HEK293 (cell line): ENCODE results near the gene MUC2.

Source experiments
- CTCF ChIA-PET: fragments of 350-600 bp; formaldehyde crosslinking; extraction: SDS; loops from one replicate; lab custom pipeline; 2021; ENCODE audit warnings: antibody characterized with exemption; lab: Yijun Ruan, JAX
- POLR2A ChIA-PET: fragments of 300-600 bp; formaldehyde crosslinking; extraction: SDS; loops from one replicate; lab custom pipeline; 2020; ENCODE audit warnings: antibody characterized with exemption, inconsistent platforms; lab: Yijun Ruan, JAX
- H3K27ac ChIP-seq: fragments of 200-500 bp; sonication (Bioruptor generic); 2 replicates; pipeline ENCODE4 v1.5.1; 2014; ENCODE audit warnings: low read depth, low read length, control low read depth, inconsistent platforms; ENCODE audit errors: extremely low read depth
- H3K36me3 ChIP-seq, 2 experiments: fragments of 200-500 bp in 1 of 2; sonication (Bioruptor generic) in 1 of 2; 1 replicate in 1 of 2; 2 replicates in 1 of 2; pipeline ENCODE4 v1.5.1; 2014 to 2017; ENCODE audit warnings: inconsistent platforms in 2 of 2, low read length in 2 of 2; ENCODE audit not compliant: control insufficient read depth in 2 of 2, insufficient read depth in 1 of 2
- H3K4me1 ChIP-seq: fragments of 200-500 bp; sonication (Bioruptor generic); 2 replicates; pipeline ENCODE4 v1.5.1; 2014; ENCODE audit warnings: mild to moderate bottlenecking, low read length, inconsistent platforms; ENCODE audit not compliant: control insufficient read depth, insufficient read depth
- H3K4me3 ChIP-seq: 2 replicates; pipeline ENCODE4 v1.5.1; 2011; ENCODE audit warnings: low read depth, mild to moderate bottlenecking, control low read depth, low read length, moderate library complexity
- H3K9me3 ChIP-seq: fragments of 200-500 bp; sonication (Bioruptor generic); 2 replicates; pipeline ENCODE4 v1.5.1; 2014; ENCODE audit warnings: low read depth, low read length, inconsistent platforms; ENCODE audit not compliant: control insufficient read depth, insufficient read depth
- GLI4 ChIP-seq: fragments of 450-650 bp; formaldehyde crosslinking; IDR thresholded peaks from 2 replicates; pipeline ENCODE4 v1.5.1; 2016; ENCODE audit warnings: missing biosample characterization, missing genetic modification characterization
- KLF9 ChIP-seq: fragments of 450-650 bp; formaldehyde crosslinking; IDR thresholded peaks from 2 replicates; pipeline ENCODE4 v1.5.1; 2016; ENCODE audit warnings: missing biosample characterization, missing genetic modification characterization, low read depth
- MZF1 ChIP-seq: fragments of 450-650 bp; formaldehyde crosslinking; IDR thresholded peaks from 2 replicates; pipeline ENCODE4 v1.5.1; 2017; ENCODE audit warnings: missing biosample characterization, missing genetic modification characterization, borderline replicate concordance
- OVOL3 ChIP-seq: fragments of 450-650 bp; formaldehyde crosslinking; IDR thresholded peaks from 2 replicates; pipeline ENCODE4 v1.5.1; 2016; ENCODE audit warnings: missing biosample characterization, missing genetic modification characterization
- RBAK ChIP-seq: fragments of 450-650 bp; formaldehyde crosslinking; IDR thresholded peaks from 2 replicates; pipeline ENCODE4 v1.5.1; 2016; ENCODE audit warnings: missing biosample characterization, missing genetic modification characterization
- SETDB1 ChIP-seq: IDR thresholded peaks from one replicate; pipeline ENCODE4 v1.6.1; 2017; ENCODE audit warnings: mild to moderate bottlenecking, low read length, moderate library complexity, mixed read lengths; ENCODE audit not compliant: insufficient read length
- ZBTB7A ChIP-seq: fragments of 450-650 bp; formaldehyde crosslinking; IDR thresholded peaks from 2 replicates; pipeline ENCODE4 v1.5.1; 2016; ENCODE audit warnings: low read depth, missing biosample characterization, missing genetic modification characterization
- ZBTB8A ChIP-seq: fragments of 450-650 bp; formaldehyde crosslinking; IDR thresholded peaks from 2 replicates; pipeline ENCODE4 v1.5.1; 2016; ENCODE audit warnings: missing biosample characterization, missing genetic modification characterization
- ZNF335 ChIP-seq: fragments of 450-650 bp; formaldehyde crosslinking; conservative IDR thresholded peaks from 2 replicates; pipeline ENCODE4 v1.5.1; 2016; ENCODE audit warnings: missing biosample characterization, missing genetic modification characterization
- ZNF350 ChIP-seq: fragments of 450-650 bp; formaldehyde crosslinking; IDR thresholded peaks from 2 replicates; pipeline ENCODE4 v1.5.0; 2017; ENCODE audit warnings: missing biosample characterization, mild to moderate bottlenecking, missing genetic modification characterization
- ZNF529 ChIP-seq: fragments of 450-650 bp; formaldehyde crosslinking; IDR thresholded peaks from 2 replicates; pipeline ENCODE4 v1.5.1; 2017; ENCODE audit warnings: missing genetic modification characterization, missing biosample characterization; ENCODE audit not compliant: insufficient replicate concordance
- ZNF530 ChIP-seq: fragments of 450-650 bp; formaldehyde crosslinking; IDR thresholded peaks from 2 replicates; pipeline ENCODE4 v1.5.1; 2016; ENCODE audit warnings: low read depth, missing biosample characterization, missing genetic modification characterization
- ZNF610 ChIP-seq: fragments of 450-650 bp; formaldehyde crosslinking; IDR thresholded peaks from 2 replicates; pipeline ENCODE4 v1.5.1; 2016; ENCODE audit warnings: missing biosample characterization, missing genetic modification characterization, borderline replicate concordance
- ZNF776 ChIP-seq: fragments of 450-650 bp; formaldehyde crosslinking; IDR thresholded peaks from 2 replicates; pipeline ENCODE4 v1.5.0; 2017; ENCODE audit warnings: missing biosample characterization, missing genetic modification characterization, borderline replicate concordance
- ZSCAN30 ChIP-seq: fragments of 450-650 bp; IDR thresholded peaks from 2 replicates; pipeline ENCODE4 v1.5.1; 2018; ENCODE audit warnings: missing biosample characterization, mild to moderate bottlenecking, missing genetic modification characterization, moderate library complexity
- TF ChIP-seq, protein P1 (sequence below): fragments of 450-650 bp; formaldehyde crosslinking; IDR thresholded peaks from 2 replicates; pipeline ENCODE4 v1.5.1; 2016; ENCODE audit warnings: missing biosample characterization, missing genetic modification characterization
- TF ChIP-seq, protein P2 (sequence below): fragments of 450-650 bp; formaldehyde crosslinking; conservative IDR thresholded peaks from 2 replicates; pipeline ENCODE4 v1.5.1; 2016; ENCODE audit warnings: low read depth, missing biosample characterization, missing genetic modification characterization
- TF ChIP-seq, protein P3 (sequence below): fragments of 450-650 bp; formaldehyde crosslinking; IDR thresholded peaks from 2 replicates; pipeline ENCODE4 v1.5.1; 2016; ENCODE audit warnings: missing biosample characterization, missing genetic modification characterization
- TF ChIP-seq, protein P4 (sequence below): fragments of 450-650 bp; formaldehyde crosslinking; IDR thresholded peaks from 2 replicates; pipeline ENCODE4 v1.5.1; 2016; ENCODE audit warnings: missing biosample characterization, missing genetic modification characterization
- TF ChIP-seq, protein P5 (sequence below): fragments of 450-650 bp; formaldehyde crosslinking; IDR thresholded peaks from 2 replicates; pipeline ENCODE4 v1.5.0; 2017; ENCODE audit warnings: missing biosample characterization, missing genetic modification characterization, borderline replicate concordance

Gene MUC2

DNA sequence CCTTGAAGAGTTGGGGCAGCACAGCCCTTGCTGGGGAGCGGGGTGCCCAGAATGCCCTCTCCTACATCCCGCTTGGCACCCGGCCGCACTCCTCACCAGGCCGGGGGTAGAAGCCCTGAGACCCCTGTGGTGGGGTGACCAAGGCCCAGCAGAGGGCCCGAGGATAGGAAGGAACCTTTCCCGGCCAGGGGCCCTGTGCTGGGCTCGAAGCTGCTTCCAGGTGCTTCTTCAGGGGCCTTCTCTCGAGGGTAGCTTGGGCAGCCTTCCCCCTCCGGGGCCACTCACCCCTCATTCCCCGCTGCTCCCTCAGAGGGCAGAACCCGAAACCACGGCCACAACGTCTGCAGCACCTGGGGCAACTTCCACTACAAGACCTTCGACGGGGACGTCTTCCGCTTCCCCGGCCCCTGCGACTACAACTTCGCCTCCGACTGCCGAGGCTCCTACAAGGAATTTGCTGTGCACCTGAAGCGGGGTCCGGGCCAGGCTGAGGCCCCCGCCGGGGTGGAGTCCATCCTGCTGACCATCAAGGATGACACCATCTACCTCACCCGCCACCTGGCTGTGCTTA is 752 bp downstream of the MUC2 start (continued):
- no peak for TF ChIP-seq ZSCAN30 (tag by site-specific recombination)
- no peak for TF ChIP-seq OVOL3 (tag by site-specific recombination)
- no peak for TF ChIP-seq ZNF610 (tag by site-specific recombination)

DNA sequence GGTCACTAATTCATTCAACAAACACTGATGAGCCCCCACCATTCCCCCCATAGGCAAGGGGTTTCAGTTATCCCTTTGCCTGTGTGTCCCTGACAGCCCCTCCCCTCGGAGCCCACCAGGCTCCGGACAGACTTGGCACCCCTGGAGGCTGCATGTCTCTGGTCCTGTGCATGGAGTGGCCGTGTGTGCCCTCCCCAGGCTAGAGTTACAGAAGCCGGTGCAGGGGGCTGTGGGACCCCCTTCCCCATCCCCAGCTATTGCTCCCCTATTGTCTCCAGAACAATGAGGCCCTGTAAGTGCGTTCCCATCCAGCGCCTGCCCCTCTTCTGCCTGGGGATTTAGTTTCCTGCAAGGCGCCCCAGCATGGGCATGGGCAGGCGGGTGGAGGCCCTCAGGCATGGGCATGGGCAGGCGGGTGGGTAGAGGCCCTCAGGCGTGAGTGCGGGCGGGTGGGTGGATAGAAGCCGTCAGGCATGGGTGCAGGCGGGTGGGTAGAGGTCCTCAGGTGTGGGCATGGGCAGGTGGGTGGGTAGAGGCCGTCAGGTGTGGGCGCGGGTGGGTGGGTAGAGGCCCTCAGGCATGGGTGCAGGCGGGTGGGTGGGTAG is 1.5 kb downstream of the MUC2 start:
- Histone ChIP-seq H3K36me3 (no peaks in the 10 kb centered on the region), H3K4me1 (no peaks in the 10 kb centered on the region)
- TF ChIP-seq GLI4 (tag by site-specific recombination) (no peak), KLF9 (tag by site-specific recombination) (no peak), ZBTB8A (no peak), ZBTB7A (tag by site-specific recombination) (no peak), ZNF529 (tag by site-specific recombination) (no peak), MZF1 (no peak), ZNF530 (tag by site-specific recombination) (no peak), ZNF335 (tag by site-specific recombination) (no peak)
- TF ChIP-seq, protein P1, sequence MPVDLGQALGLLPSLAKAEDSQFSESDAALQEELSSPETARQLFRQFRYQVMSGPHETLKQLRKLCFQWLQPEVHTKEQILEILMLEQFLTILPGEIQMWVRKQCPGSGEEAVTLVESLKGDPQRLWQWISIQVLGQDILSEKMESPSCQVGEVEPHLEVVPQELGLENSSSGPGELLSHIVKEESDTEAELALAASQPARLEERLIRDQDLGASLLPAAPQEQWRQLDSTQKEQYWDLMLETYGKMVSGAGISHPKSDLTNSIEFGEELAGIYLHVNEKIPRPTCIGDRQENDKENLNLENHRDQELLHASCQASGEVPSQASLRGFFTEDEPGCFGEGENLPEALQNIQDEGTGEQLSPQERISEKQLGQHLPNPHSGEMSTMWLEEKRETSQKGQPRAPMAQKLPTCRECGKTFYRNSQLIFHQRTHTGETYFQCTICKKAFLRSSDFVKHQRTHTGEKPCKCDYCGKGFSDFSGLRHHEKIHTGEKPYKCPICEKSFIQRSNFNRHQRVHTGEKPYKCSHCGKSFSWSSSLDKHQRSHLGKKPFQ (tag by site-specific recombination), result no peak
- TF ChIP-seq, all 188 proteins: peak for 0
- Histone ChIP-seq H3K27ac (no peak overlapping the region), H3K9me3 (no peaks in the 10 kb centered on the region), H3K4me3 (no peak overlapping the region)
- POLR2A ChIA-PET, result no interaction called here
- CTCF ChIA-PET, result no interaction called here

DNA sequence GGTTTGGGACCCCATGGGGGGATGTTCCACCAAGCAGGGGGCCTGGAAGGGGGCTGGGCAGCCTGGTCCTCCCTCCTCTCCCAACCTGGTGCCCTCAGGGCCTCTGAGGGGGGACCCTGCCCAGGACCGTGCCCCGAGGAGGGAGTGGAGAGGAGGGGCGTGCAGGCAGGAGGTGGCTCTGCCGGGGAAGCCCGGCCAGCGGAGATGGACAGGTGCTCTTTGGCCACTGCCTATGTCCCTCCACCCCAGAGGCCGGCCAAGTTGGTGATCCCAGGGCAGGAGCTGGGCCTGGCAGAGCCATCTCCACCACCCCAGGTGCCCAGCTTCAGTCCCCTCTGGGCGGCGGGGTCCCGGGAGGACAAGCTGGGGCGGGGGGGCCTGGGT is 2.4 kb downstream of the MUC2 start:
- Histone ChIP-seq H3K4me3 (no peak overlapping the region), H3K4me1 (no peaks in the 10 kb centered on the region), H3K27ac (no peak overlapping the region), H3K9me3 (no peaks in the 10 kb centered on the region), H3K36me3 (no peaks in the 10 kb centered on the region)
- no peak for TF ChIP-seq ZNF776
- ChIA-PET POLR2A (no interaction called here), CTCF (no interaction called here)

DNA sequence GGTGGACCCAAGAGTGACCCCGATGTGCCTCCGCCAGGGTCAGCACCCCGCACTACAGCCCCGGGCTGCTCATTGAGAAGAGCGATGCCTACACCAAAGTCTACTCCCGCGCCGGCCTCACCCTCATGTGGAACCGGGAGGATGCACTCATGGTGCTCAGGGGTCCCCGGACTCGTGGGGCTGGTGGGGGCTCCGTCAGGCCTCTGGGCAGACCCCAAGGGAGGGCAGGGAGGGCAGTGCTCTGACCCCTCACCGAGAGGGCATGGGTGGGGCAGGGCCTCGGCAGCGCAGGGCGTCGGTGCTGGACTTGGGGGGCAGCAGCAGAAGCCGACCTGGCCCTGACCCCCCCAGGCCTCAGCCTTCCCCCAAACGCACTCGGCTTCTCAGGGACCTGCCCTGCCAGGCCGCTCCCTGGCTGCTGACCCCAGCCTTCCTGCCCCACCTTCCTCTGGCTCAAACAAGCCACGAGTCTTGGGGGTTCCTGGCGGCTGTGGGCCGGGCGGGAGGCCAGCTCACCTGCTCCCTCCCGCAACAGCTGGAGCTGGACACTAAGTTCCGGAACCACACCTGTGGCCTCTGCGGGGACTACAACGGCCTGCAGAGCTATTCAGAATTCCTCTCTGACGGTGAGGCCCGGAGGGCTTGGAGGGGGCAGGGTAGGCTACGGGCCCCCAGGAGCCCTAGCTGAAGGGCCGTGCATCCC is 2.9 kb downstream of the MUC2 start:
- Histone ChIP-seq H3K9me3 (no peaks in the 10 kb centered on the region), H3K4me3 (no peak overlapping the region), H3K36me3 (no peaks in the 10 kb centered on the region), H3K27ac (no peak overlapping the region), H3K4me1 (no peaks in the 10 kb centered on the region)
- CTCF ChIA-PET, result no interaction called here
- TF ChIP-seq, protein P2, sequence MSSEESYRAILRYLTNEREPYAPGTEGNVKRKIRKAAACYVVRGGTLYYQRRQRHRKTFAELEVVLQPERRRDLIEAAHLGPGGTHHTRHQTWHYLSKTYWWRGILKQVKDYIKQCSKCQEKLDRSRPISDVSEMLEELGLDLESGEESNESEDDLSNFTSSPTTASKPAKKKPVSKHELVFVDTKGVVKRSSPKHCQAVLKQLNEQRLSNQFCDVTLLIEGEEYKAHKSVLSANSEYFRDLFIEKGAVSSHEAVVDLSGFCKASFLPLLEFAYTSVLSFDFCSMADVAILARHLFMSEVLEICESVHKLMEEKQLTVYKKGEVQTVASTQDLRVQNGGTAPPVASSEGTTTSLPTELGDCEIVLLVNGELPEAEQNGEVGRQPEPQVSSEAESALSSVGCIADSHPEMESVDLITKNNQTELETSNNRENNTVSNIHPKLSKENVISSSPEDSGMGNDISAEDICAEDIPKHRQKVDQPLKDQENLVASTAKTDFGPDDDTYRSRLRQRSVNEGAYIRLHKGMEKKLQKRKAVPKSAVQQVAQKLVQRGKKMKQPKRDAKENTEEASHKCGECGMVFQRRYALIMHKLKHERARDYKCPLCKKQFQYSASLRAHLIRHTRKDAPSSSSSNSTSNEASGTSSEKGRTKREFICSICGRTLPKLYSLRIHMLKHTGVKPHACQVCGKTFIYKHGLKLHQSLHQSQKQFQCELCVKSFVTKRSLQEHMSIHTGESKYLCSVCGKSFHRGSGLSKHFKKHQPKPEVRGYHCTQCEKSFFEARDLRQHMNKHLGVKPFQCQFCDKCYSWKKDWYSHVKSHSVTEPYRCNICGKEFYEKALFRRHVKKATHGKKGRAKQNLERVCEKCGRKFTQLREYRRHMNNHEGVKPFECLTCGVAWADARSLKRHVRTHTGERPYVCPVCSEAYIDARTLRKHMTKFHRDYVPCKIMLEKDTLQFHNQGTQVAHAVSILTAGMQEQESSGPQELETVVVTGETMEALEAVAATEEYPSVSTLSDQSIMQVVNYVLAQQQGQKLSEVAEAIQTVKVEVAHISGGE (tag by site-specific recombination), result no peak
- TF ChIP-seq, protein P3, sequence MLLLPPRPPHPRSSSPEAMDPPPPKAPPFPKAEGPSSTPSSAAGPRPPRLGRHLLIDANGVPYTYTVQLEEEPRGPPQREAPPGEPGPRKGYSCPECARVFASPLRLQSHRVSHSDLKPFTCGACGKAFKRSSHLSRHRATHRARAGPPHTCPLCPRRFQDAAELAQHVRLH (tag by site-specific recombination), result no peak
- TF ChIP-seq ZNF350 (tag by site-specific recombination) (no peak), RBAK (tag by site-specific recombination) (no peak), SETDB1 (no peak)
- TF ChIP-seq, protein P4, sequence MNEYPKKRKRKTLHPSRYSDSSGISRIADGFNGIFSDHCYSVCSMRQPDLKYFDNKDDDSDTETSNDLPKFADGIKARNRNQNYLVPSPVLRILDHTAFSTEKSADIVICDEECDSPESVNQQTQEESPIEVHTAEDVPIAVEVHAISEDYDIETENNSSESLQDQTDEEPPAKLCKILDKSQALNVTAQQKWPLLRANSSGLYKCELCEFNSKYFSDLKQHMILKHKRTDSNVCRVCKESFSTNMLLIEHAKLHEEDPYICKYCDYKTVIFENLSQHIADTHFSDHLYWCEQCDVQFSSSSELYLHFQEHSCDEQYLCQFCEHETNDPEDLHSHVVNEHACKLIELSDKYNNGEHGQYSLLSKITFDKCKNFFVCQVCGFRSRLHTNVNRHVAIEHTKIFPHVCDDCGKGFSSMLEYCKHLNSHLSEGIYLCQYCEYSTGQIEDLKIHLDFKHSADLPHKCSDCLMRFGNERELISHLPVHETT (tag by site-specific recombination), result no peak
- TF ChIP-seq, protein P5, sequence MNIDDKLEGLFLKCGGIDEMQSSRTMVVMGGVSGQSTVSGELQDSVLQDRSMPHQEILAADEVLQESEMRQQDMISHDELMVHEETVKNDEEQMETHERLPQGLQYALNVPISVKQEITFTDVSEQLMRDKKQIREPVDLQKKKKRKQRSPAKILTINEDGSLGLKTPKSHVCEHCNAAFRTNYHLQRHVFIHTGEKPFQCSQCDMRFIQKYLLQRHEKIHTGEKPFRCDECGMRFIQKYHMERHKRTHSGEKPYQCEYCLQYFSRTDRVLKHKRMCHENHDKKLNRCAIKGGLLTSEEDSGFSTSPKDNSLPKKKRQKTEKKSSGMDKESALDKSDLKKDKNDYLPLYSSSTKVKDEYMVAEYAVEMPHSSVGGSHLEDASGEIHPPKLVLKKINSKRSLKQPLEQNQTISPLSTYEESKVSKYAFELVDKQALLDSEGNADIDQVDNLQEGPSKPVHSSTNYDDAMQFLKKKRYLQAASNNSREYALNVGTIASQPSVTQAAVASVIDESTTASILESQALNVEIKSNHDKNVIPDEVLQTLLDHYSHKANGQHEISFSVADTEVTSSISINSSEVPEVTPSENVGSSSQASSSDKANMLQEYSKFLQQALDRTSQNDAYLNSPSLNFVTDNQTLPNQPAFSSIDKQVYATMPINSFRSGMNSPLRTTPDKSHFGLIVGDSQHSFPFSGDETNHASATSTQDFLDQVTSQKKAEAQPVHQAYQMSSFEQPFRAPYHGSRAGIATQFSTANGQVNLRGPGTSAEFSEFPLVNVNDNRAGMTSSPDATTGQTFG (tag by site-specific recombination), result no peak
- POLR2A ChIA-PET, result no interaction called here
